ENCODE data around the gene DMBX1.

DNA sequence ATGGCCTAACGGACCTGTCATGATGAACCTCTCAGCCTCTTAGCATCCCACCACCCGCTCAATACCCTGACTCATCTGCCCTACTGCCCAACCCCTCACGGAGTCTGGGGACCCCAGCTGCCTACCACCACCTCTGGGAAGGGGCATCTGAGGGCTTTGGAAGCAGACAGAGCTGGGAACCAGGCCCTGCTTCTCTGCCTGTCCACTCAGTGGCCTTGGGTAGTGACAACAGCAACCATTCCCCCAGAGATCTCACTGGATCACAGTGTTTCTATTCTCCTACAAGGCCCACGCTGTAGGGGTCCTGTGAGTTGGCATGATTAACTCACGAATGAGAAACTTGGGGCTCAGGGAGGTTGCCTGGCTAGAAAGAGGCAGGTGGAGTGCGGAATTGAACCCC, 32.5 kb upstream of the DMBX1 start:
- TF ChIP-seq, protein P1, sequence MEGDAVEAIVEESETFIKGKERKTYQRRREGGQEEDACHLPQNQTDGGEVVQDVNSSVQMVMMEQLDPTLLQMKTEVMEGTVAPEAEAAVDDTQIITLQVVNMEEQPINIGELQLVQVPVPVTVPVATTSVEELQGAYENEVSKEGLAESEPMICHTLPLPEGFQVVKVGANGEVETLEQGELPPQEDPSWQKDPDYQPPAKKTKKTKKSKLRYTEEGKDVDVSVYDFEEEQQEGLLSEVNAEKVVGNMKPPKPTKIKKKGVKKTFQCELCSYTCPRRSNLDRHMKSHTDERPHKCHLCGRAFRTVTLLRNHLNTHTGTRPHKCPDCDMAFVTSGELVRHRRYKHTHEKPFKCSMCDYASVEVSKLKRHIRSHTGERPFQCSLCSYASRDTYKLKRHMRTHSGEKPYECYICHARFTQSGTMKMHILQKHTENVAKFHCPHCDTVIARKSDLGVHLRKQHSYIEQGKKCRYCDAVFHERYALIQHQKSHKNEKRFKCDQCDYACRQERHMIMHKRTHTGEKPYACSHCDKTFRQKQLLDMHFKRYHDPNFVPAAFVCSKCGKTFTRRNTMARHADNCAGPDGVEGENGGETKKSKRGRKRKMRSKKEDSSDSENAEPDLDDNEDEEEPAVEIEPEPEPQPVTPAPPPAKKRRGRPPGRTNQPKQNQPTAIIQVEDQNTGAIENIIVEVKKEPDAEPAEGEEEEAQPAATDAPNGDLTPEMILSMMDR (IDR thresholded peaks at IDR 0.05), result no peak
- no peak for TF ChIP-seq POLR2A (IDR thresholded peaks at IDR 0.05)

Measured in suprapubic skin (tissue), 3 donors.